ENCODE measurements around the gene FAAH2.

DNA sequence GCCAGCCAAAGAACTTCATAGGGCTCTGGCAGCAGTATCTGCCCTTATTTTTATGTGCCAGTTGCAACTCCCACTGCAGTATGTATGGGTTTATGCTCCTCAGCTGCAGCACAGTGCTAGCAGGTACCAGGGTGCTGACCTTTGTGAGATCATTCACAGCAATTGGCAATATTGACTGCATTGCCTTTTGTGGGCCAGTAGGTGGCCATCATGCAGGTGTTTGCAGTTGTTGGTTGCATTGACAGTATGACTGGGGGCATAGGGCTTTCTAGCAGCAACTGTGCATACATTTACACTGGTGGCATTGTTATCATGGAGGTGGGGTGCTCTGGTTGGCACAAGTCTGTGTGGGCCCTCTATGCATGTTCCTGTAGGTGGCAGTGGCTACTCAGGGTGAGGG is 42.5 kb downstream of the FAAH2 start:
- TF ChIP-seq POLR2AphosphoS5 (IDR thresholded peaks at IDR 0.05) (no peak), CTCF (IDR thresholded peaks at IDR 0.05) (no peak)
